IPS-15b (cell line): ENCODE measurements around the gene TGIF2.

Source experiments
- H3K27me3 ChIP-seq: one replicate; pipeline ENCODE4 v1.6.1; 2013; ENCODE audit warnings: low read length; ENCODE audit not compliant: control insufficient read depth, insufficient read depth
- H3K36me3 ChIP-seq: one replicate; pipeline ENCODE4 v1.6.1; 2013; ENCODE audit warnings: low read length; ENCODE audit not compliant: control insufficient read depth, insufficient read depth
- H3K4me1 ChIP-seq: one replicate; pipeline ENCODE4 v1.6.1; 2013; ENCODE audit warnings: mild to moderate bottlenecking, low read length; ENCODE audit not compliant: control insufficient read depth, insufficient read depth
- H3K4me3 ChIP-seq: one replicate; pipeline ENCODE4 v1.5.1; 2013; ENCODE audit warnings: low read depth, low read length
- H3K9ac ChIP-seq: one replicate; pipeline ENCODE4 v1.6.1; 2013; ENCODE audit warnings: low read depth, mild to moderate bottlenecking, low read length
- H3K9me3 ChIP-seq: one replicate; pipeline ENCODE4 v1.6.1; 2013; ENCODE audit warnings: mild to moderate bottlenecking, low read length; ENCODE audit not compliant: control insufficient read depth, insufficient read depth

The TGIF2 gene

DNA sequence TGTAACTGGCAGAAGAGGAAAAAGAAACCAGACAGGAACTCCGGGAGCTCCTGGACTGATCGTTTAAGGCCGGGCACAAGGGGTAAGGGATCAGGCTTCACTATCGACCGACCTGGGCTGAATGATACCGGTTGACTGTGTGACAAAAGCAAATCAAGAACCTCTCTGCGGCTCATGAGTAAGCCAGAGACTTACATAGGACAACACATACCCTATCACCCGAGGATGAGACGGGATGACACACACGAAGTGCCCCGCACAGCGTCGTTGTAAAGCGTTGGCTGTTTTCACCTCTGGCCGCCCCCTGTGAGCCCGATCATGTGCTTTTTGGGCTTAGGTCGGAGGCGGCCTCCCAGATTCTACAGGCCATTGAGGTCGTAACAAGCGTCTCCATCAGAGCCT lies 695 bp upstream of the TGIF2 start:
- Histone ChIP-seq H3K4me1 (peaks cover 6% of the 10 kb centered on the region), H3K4me3 (peak overlapping the region; percentile 65), H3K27me3 (no peaks in the 10 kb centered on the region), H3K36me3 (no peaks in the 10 kb centered on the region), H3K9me3 (no peaks in the 10 kb centered on the region), H3K9ac (peak overlapping the region; percentile 79)

- no peaks in the 10 kb centered on the region for H3K9me3 ChIP-seq
- H3K27me3 ChIP-seq: no peaks in the 10 kb centered on the region
These were observed 485 bp downstream of the TGIF2 start for GRCh38 chr20:36573798-36574365.

GRCh38 chr20:36574366-36575135 lies 1.2 kb downstream of the TGIF2 start:
- Histone ChIP-seq H3K9me3 (no peaks in the 10 kb centered on the region), H3K4me1 (peaks cover 5% of the 10 kb centered on the region), H3K4me3 (peak overlapping the region; percentile 78), H3K27me3 (no peaks in the 10 kb centered on the region), H3K36me3 (peaks cover 10% of the 10 kb centered on the region), H3K9ac (peak overlapping the region; percentile 56)

More at GRCh38 chr20:36573798-36574365, 485 bp downstream of the TGIF2 start:
- peak overlapping the region; percentile 55 for H3K4me3 ChIP-seq
- H3K4me1 ChIP-seq: peaks cover 6% of the 10 kb centered on the region
- H3K36me3 ChIP-seq: peaks cover 5% of the 10 kb centered on the region
- H3K9ac ChIP-seq: no peak overlapping the region

GRCh38 chr20:36576081-36576445 lies 2.7 kb downstream of the TGIF2 start:
- no peaks in the 10 kb centered on the region for H3K4me1 ChIP-seq
- no peaks in the 10 kb centered on the region for H3K9me3 ChIP-seq
- no peak overlapping the region for H3K9ac ChIP-seq
- no peaks in the 10 kb centered on the region for H3K27me3 ChIP-seq
- H3K4me3 ChIP-seq: no peak overlapping the region
- peaks cover 21% of the 10 kb centered on the region for H3K36me3 ChIP-seq

DNA sequence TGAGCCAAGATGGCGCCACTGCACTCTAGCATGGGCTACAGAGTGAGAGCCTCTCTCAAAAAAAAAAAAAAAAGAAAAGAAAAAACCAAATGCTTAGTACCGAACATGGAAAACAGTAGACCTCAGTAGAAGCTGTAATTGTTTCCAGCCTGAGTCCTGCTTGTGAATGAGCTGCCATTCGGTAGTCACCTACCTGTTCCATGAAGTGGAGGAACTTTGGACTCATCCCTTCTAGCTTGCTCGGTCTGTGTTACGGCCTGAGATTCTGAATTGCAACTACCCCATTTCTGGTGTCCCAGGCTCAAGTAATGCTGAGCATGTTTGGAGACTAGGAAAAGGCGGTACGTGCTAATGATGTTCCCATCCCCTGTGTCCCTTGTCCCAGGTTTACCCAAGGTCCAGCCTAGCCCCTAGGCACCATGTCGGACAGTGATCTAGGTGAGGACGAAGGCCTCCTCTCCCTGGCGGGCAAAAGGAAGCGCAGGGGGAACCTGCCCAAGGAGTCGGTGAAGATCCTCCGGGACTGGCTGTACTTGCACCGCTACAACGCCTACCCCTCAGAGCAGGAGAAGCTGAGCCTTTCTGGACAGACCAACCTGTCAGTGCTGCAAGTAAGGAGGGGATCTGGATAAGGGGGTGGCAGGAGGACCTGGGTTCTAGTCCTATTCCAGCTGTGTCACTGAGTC lies 5.1 kb downstream of the TGIF2 start:
- H3K36me3 ChIP-seq: peaks cover 32% of the 10 kb centered on the region

DNA sequence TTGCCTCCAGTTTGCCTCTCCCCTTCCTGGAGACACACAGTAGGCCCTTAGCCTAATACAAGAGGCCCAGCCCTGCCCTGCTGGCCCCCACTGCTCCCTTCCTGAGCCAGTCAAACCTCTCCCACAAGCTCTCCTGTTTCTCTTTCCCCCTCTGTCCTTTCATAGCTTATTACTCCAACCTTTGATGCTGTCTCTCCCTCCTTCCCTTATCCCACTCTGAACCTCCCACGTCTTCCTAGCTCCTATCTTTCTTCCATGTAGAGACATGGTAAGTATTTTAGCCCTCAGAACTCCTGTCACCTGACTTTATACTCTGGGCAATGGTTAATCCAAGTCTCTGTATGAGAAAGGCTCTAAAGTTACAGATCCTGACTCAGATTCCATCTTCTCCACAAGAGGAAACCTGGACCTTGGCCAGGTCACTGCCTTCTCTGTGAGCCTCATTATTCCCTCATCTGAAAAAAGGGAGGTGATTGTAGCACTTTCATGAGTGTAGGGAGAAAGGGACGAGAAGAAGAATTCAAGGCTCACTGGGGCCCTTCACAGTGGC lies 6.7 kb downstream of the TGIF2 start:
- no peaks in the 10 kb centered on the region for H3K27me3 ChIP-seq
- H3K36me3 ChIP-seq: peaks cover 32% of the 10 kb centered on the region
- H3K4me3 ChIP-seq: no peak overlapping the region
- H3K4me1 ChIP-seq: peaks cover 8% of the 10 kb centered on the region
- no peak overlapping the region for H3K9ac ChIP-seq
- no peaks in the 10 kb centered on the region for H3K9me3 ChIP-seq

More for the DNA sequence above, 5.1 kb downstream of the TGIF2 start:
- H3K9me3 ChIP-seq: no peaks in the 10 kb centered on the region
- no peaks in the 10 kb centered on the region for H3K27me3 ChIP-seq
- no peaks in the 10 kb centered on the region for H3K4me1 ChIP-seq
- H3K4me3 ChIP-seq: no peak overlapping the region
- no peak overlapping the region for H3K9ac ChIP-seq

GRCh38 chr20:36582322-36582721 lies 8.9 kb downstream of the TGIF2 start:
- peaks cover 23% of the 10 kb centered on the region for H3K4me1 ChIP-seq
- H3K9ac ChIP-seq: no peak overlapping the region
- no peaks in the 10 kb centered on the region for H3K27me3 ChIP-seq
- H3K4me3 ChIP-seq: no peak overlapping the region
- peaks cover 32% of the 10 kb centered on the region for H3K36me3 ChIP-seq
- no peaks in the 10 kb centered on the region for H3K9me3 ChIP-seq

DNA sequence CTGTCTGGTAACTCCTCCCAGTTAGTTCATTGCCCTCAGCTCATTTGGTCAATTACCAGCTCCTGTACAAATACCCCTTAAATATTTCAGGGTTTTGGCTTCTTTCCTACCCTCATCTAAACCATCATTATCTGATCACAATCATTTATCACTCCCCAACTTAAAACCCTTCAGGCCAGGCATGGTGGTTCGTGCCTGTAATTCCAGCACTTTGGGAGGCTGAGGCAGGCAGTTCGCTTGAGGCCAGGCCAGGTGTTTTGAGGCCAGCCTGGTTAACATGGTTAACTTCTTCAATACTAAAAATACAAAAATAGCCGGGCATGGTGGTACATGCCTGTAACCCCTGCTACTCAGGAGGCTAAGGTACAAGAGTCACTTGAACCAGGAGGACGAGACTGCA lies 9.4 kb downstream of the TGIF2 start:
- Histone ChIP-seq H3K4me1 (peaks cover 24% of the 10 kb centered on the region), H3K9ac (no peak overlapping the region), H3K27me3 (no peaks in the 10 kb centered on the region), H3K4me3 (no peak overlapping the region), H3K36me3 (peaks cover 32% of the 10 kb centered on the region), H3K9me3 (no peaks in the 10 kb centered on the region)

- no peaks in the 10 kb centered on the region for H3K27me3 ChIP-seq
- peaks cover 24% of the 10 kb centered on the region for H3K4me1 ChIP-seq
- no peak overlapping the region for H3K4me3 ChIP-seq
- peak overlapping the region; percentile 39 for H3K9ac ChIP-seq
- H3K9me3 ChIP-seq: no peaks in the 10 kb centered on the region
- peaks cover 25% of the 10 kb centered on the region for H3K36me3 ChIP-seq
These were observed 10.7 kb downstream of the TGIF2 start for GRCh38 chr20:36584018-36584481.

GRCh38 chr20:36585410-36586125 lies 12.2 kb downstream of the TGIF2 start:
- Histone ChIP-seq H3K9me3 (no peaks in the 10 kb centered on the region), H3K4me3 (peak overlapping the region; percentile 30), H3K36me3 (peaks cover 13% of the 10 kb centered on the region), H3K27me3 (no peaks in the 10 kb centered on the region), H3K4me1 (peaks cover 24% of the 10 kb centered on the region), H3K9ac (no peak overlapping the region)

GRCh38 chr20:36587388-36588070 lies 14.1 kb downstream of the TGIF2 start:
- H3K4me1 ChIP-seq: peaks cover 30% of the 10 kb centered on the region
- H3K27me3 ChIP-seq: no peaks in the 10 kb centered on the region
- no peaks in the 10 kb centered on the region for H3K9me3 ChIP-seq
- H3K9ac ChIP-seq: no peak overlapping the region
- H3K4me3 ChIP-seq: no peak overlapping the region
- H3K36me3 ChIP-seq: peaks cover 3% of the 10 kb centered on the region
